Skeletal muscle satellite cell (primary cell): ENCODE measurements around the gene TMEM127.

ENCODE experiments used
- H3K27me3 ChIP-seq: 2 replicates; pipeline ENCODE4 v1.7.0; 2013; ENCODE audit warnings: low read length; ENCODE audit not compliant: control insufficient read depth, insufficient read depth
- H3K36me3 ChIP-seq: 2 replicates; pipeline ENCODE4 v1.7.0; 2013; ENCODE audit warnings: mild to moderate bottlenecking, control low read depth, low read length; ENCODE audit not compliant: insufficient read depth
- H3K4me1 ChIP-seq: 2 replicates; pipeline ENCODE4 v1.7.0; 2013; ENCODE audit warnings: low read length; ENCODE audit not compliant: control insufficient read depth, insufficient read depth
- H3K4me2 ChIP-seq: 2 replicates; pipeline ENCODE4 v1.7.0; 2013; ENCODE audit warnings: mild to moderate bottlenecking, low read length
- H3K4me3 ChIP-seq: 2 replicates; pipeline ENCODE4 v1.7.0; 2013; ENCODE audit warnings: low read length
- H3K9ac ChIP-seq: 2 replicates; pipeline ENCODE4 v1.7.0; 2013; ENCODE audit warnings: mild to moderate bottlenecking, low read depth, low read length, moderate library complexity
- H3K9me3 ChIP-seq: replicated peaks from 2 replicates; pipeline ENCODE4 v1.7.0; 2013; ENCODE audit warnings: mild to moderate bottlenecking, control low read depth, low read length

Gene TMEM127

DNA sequence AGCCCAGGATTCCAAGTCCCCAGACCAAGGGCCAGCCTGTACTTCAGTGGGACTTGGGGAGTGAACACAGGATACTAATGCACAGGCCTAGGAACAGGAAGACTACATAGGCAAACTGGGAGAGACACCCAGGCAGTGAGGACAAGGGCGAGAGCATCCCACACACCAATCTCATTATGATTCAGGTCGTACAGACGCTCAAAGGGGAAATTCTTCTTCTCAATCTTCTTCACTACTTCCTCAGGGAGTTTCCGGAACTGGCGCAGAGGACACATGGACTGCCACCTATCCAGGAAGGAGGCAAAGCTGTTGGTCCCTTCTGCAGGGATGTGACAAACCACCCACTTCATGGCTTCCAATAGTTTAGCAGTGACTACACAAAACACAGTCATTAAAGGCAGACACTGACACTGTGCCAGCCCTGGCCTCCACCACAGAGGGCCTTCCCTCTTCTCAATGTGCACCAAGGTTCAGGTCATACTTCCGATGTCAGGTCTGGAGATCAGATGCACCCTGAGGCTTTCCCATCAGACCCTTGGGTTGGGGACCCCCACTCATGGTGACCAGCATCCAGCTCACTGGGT lies 21.6 kb upstream of the TMEM127 start:
- H3K4me1 ChIP-seq, result no peaks in the 10 kb centered on the region
- H3K4me3 ChIP-seq, result no peak overlapping the region
- H3K9me3 ChIP-seq, result no peaks in the 10 kb centered on the region
- H3K9ac ChIP-seq, result no peak overlapping the region
- no peaks in the 10 kb centered on the region for H3K27me3 ChIP-seq
- no peak overlapping the region for H3K4me2 ChIP-seq
- H3K36me3 ChIP-seq, result peaks cover 97% of the 10 kb centered on the region

DNA sequence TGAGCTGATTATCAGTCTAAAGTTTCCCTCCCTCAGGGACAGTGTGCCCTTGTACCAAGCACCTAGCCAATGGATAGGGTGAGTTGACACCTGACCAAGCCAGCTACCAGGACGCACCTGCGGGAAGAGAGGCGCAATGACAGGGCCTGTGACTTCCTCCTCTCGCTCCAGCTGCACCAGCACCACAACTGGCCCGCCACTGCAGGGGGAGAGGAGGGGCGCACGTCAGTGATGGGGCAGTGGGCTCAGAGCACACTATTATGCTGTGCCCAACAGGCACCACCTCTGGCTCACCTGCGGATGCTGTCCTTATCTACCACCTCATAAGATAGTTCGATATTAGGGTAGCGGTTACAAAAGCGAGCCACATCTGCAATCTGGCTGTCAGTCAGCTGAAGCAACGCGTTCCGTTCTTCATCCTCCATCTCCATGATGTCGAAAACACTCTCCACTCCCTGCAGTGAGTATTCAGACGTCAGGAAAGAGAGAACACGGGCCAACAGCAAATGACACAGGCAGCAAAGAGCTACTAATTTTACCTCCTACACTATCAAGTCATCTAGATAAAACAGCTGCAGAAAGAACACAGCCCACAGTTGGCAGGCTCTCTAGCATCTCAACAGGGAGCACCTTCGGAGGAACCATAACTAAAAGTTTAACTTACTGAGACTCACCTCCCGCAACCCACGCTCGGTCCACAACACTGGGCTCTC lies 11.1 kb upstream of the TMEM127 start:
- H3K4me1 ChIP-seq, result peaks cover 11% of the 10 kb centered on the region
- no peak overlapping the region for H3K9ac ChIP-seq
- H3K4me2 ChIP-seq, result no peak overlapping the region
- H3K4me3 ChIP-seq, result no peak overlapping the region
- peaks cover 74% of the 10 kb centered on the region for H3K36me3 ChIP-seq
- no peaks in the 10 kb centered on the region for H3K27me3 ChIP-seq
- H3K9me3 ChIP-seq, result no peaks in the 10 kb centered on the region

DNA sequence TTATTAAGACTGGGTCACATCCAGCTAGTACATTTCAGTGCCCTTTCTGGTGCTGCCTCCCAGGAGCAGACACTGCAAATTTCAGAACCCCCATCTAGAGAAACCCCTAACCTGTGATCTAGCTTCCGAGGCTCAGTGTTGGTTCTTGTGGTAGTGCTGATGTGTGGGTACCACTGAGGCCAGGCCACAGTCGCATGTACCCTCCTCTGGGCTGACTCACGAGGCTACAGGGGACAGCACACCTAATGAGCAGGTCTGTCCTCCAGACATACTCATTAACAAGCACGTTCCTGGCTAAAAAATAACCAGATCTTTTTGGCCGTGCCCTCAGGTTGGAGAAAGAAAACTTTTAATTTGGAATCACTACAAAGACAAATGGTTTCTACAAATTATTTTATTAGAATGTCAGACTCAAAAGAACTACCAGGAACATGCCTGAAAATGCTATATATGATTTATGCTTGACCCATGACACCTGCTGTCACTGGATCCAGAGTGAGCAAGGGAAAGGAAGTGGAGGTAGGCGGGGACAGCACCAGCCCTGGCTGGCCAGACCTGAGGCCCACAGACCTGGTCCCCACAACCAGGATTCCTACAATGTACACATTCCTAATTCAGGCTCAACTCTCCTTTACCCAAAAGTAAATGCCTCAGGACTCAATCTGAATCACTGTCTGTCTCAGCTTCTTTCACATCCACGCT lies 8.7 kb upstream of the TMEM127 start:
- Histone ChIP-seq H3K4me1 (peaks cover 14% of the 10 kb centered on the region), H3K4me2 (no peak overlapping the region), H3K36me3 (peaks cover 71% of the 10 kb centered on the region)

GRCh38 chr2:96273763-96274162 lies 8.0 kb upstream of the TMEM127 start:
- H3K9ac ChIP-seq, result no peak overlapping the region
- H3K36me3 ChIP-seq, result peaks cover 71% of the 10 kb centered on the region
- no peak overlapping the region for H3K4me2 ChIP-seq
- peaks cover 14% of the 10 kb centered on the region for H3K4me1 ChIP-seq
- no peak overlapping the region for H3K4me3 ChIP-seq
- H3K27me3 ChIP-seq, result no peaks in the 10 kb centered on the region
- H3K9me3 ChIP-seq, result no peaks in the 10 kb centered on the region

More for the DNA sequence above, 8.7 kb upstream of the TMEM127 start:
- Histone ChIP-seq H3K27me3 (no peaks in the 10 kb centered on the region), H3K9me3 (no peaks in the 10 kb centered on the region), H3K9ac (no peak overlapping the region), H3K4me3 (no peak overlapping the region)

GRCh38 chr2:96271995-96272394 lies 6.2 kb upstream of the TMEM127 start:
- Histone ChIP-seq H3K27me3 (no peaks in the 10 kb centered on the region), H3K9me3 (no peaks in the 10 kb centered on the region), H3K9ac (no peak overlapping the region), H3K36me3 (peaks cover 60% of the 10 kb centered on the region), H3K4me2 (no peak overlapping the region), H3K4me3 (no peak overlapping the region), H3K4me1 (peaks cover 23% of the 10 kb centered on the region)

DNA sequence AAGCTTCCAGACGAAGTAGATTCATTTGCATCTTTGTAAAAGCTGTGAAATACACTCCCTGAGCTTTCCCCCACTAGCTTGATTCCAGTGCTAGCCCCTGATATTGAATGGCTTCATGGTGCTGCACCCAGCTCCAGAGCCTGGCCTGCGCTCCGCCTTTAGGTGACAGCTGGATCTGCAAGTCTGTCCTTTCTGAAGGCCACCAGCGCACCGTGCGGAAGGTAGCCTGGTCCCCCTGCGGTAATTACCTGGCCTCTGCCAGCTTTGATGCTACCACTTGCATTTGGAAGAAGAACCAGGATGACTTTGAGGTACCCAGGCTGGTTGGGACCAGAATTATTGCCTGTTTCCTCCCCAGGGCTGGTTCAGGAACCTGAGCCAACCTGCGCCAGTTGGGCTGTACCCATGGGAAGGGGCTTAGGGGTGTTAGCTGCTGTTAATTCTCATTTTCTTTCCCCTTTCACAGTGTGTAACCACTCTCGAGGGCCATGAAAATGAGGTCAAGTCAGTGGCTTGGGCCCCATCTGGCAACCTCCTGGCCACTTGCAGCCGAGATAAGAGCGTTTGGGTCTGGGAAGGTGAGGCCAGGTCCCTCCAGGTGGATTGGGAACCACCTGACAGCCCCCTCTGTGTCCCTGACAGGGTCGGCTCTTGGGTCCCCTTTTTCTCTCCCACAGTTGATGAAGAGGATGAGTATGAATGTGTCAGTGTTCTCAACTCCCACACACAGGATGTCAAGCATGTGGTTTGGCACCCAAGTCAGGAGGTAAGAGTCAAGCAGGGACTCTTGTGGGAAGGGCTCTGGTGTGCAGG lies 1.6 kb upstream of the TMEM127 start:
- Histone ChIP-seq H3K4me2 (peak overlapping the region; percentile 90), H3K4me3 (peak overlapping the region; percentile 85), H3K27me3 (no peaks in the 10 kb centered on the region), H3K9me3 (no peaks in the 10 kb centered on the region), H3K36me3 (peaks cover 35% of the 10 kb centered on the region), H3K9ac (peak overlapping the region; percentile 98), H3K4me1 (peaks cover 28% of the 10 kb centered on the region)

DNA sequence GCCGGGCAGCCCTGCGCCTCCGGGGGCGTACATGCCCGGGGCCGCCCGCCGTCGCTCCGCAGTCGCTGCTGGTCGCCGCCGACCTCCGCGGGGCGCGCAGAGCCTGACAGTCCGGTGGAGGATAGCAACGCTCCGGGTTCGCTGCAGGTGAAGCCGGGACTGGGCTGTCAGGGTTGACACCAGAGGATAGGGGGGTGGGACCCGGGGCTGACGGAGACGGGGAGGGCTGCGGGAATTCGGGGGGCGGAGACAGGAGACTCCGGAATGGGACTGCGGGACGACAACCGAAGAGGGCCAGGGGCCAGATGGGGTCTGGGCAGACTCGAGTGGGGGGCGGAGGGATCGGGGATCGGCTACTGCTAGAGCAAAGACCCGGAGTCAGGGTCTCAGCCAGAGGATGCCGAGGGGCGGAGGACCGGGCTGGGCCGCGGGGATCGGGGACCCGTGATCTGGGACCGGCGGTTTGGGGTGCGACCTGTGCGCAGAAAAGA lies 403 bp downstream of the TMEM127 start:
- Histone ChIP-seq H3K36me3 (peaks cover 24% of the 10 kb centered on the region), H3K4me1 (peaks cover 45% of the 10 kb centered on the region), H3K27me3 (no peaks in the 10 kb centered on the region), H3K4me2 (peak overlapping the region; percentile 96), H3K9me3 (no peaks in the 10 kb centered on the region), H3K4me3 (peak overlapping the region; percentile 85), H3K9ac (peak overlapping the region; percentile 98)

GRCh38 chr2:96264656-96265348 lies 995 bp downstream of the TMEM127 start:
- Histone ChIP-seq H3K36me3 (peaks cover 25% of the 10 kb centered on the region), H3K4me2 (peak overlapping the region; percentile 96), H3K9me3 (no peaks in the 10 kb centered on the region), H3K4me1 (peaks cover 48% of the 10 kb centered on the region), H3K4me3 (peak overlapping the region; percentile 85), H3K9ac (peak overlapping the region; percentile 98), H3K27me3 (no peaks in the 10 kb centered on the region)

GRCh38 chr2:96264086-96264485 lies 1.7 kb downstream of the TMEM127 start:
- H3K9ac ChIP-seq, result peak overlapping the region; percentile 98
- H3K27me3 ChIP-seq, result no peaks in the 10 kb centered on the region
- peaks cover 27% of the 10 kb centered on the region for H3K36me3 ChIP-seq
- peak overlapping the region; percentile 96 for H3K4me2 ChIP-seq
- H3K9me3 ChIP-seq, result no peaks in the 10 kb centered on the region
- peak overlapping the region; percentile 85 for H3K4me3 ChIP-seq
- peaks cover 54% of the 10 kb centered on the region for H3K4me1 ChIP-seq

GRCh38 chr2:96262306-96262705 lies 3.5 kb downstream of the TMEM127 start:
- Histone ChIP-seq H3K36me3 (peaks cover 28% of the 10 kb centered on the region), H3K27me3 (no peaks in the 10 kb centered on the region), H3K9me3 (no peaks in the 10 kb centered on the region), H3K9ac (no peak overlapping the region), H3K4me2 (no peak overlapping the region), H3K4me1 (peaks cover 63% of the 10 kb centered on the region), H3K4me3 (no peak overlapping the region)
